ENCODE measurements around the gene SPSB1. TPM values are rescaled to one million over a fixed set of nuclear protein-coding genes. Genes with fewer than 3 reads are reported as not detected.

The SPSB1 gene
- total RNA-seq, 3 donors from 2014 or later (not counting 1 experiment from before 2014, with no cell fraction given), result 0.82 to 3.0 (median 1.5) TPM

GRCh38 chr1:9278585-9279153 is 14.0 kb upstream of the SPSB1 start:
- no peak overlapping the region for H3K27ac ChIP-seq (ENCODE audit: low read length)
- Mint-ChIP-seq H3K36me3 (no peaks in the 10 kb centered on the region), H3K9me3 (no peaks in the 10 kb centered on the region), H3K4me1 (peaks cover 44 to 57% of the 10 kb centered on the region in 2 donors), H3K4me3 (no peak overlapping the region), H3K27ac (no peak overlapping the region), H3K27me3 (ENCODE audit: low read depth in 2 of 2) (peaks cover 5 to 7% of the 10 kb centered on the region in 2 donors)
- peaks cover 45% of the 10 kb centered on the region for H3K4me1 ChIP-seq (ENCODE audit: control insufficient read depth, insufficient read depth, low read length)
- WGBS (ENCODE audit: insufficient coverage), result 84% methylated on average over 10 of the region's 10 CpGs
- no peaks in the 10 kb centered on the region for H3K36me3 ChIP-seq (ENCODE audit: control insufficient read depth, insufficient read depth, low read length)
- no peaks in the 10 kb centered on the region for H3K9me3 ChIP-seq (ENCODE audit: control insufficient read depth, insufficient read depth, low read length)
- intact Hi-C loops (cut with micrococcal nuclease), result no loop called here
- H3K4me3 ChIP-seq (ENCODE audit: low read length), result no peak overlapping the region
- H3K27me3 ChIP-seq (ENCODE audit: control insufficient read depth, insufficient read depth, low read length), result no peaks in the 10 kb centered on the region
- no peak for TF ChIP-seq CTCF (IDR thresholded peaks at IDR 0.05)
- DNase-seq (no peak), ATAC-seq (no peak)

GRCh38 chr1:9279172-9279840 is 13.4 kb upstream of the SPSB1 start:
- intact Hi-C loops (cut with micrococcal nuclease), result no loop called here
- Histone ChIP-seq H3K27me3 (ENCODE audit: control insufficient read depth, insufficient read depth, low read length) (no peaks in the 10 kb centered on the region), H3K4me3 (ENCODE audit: low read length) (no peak overlapping the region), H3K36me3 (ENCODE audit: control insufficient read depth, insufficient read depth, low read length) (no peaks in the 10 kb centered on the region), H3K4me1 (ENCODE audit: control insufficient read depth, insufficient read depth, low read length) (peaks cover 52% of the 10 kb centered on the region), H3K9me3 (ENCODE audit: control insufficient read depth, insufficient read depth, low read length) (no peaks in the 10 kb centered on the region), H3K27ac (ENCODE audit: low read length) (no peak overlapping the region)
- peaks cover 50 to 63% of the 10 kb centered on the region in 2 donors for H3K4me1 Mint-ChIP-seq
- no peak for TF ChIP-seq CTCF (IDR thresholded peaks at IDR 0.05)
- WGBS (ENCODE audit: insufficient coverage), result 75% methylated on average over 23 of the region's 23 CpGs
- peaks cover 5 to 7% of the 10 kb centered on the region in 2 donors for H3K27me3 Mint-ChIP-seq (ENCODE audit: low read depth in 2 of 2)
- no peak overlapping the region for H3K27ac Mint-ChIP-seq
- H3K4me3 Mint-ChIP-seq, result no peak overlapping the region
- no peaks in the 10 kb centered on the region for H3K36me3 Mint-ChIP-seq
- H3K9me3 Mint-ChIP-seq, result peaks cover 0 to 2% of the 10 kb centered on the region in 2 donors
- peak in 1 of 2 donors; percentile 20 for DNase-seq
- ATAC-seq, result no peak

- Histone ChIP-seq H3K4me1 (ENCODE audit: control insufficient read depth, insufficient read depth, low read length) (peaks cover 49% of the 10 kb centered on the region), H3K36me3 (ENCODE audit: control insufficient read depth, insufficient read depth, low read length) (no peaks in the 10 kb centered on the region), H3K9me3 (ENCODE audit: control insufficient read depth, insufficient read depth, low read length) (peaks cover 3% of the 10 kb centered on the region), H3K27me3 (ENCODE audit: control insufficient read depth, insufficient read depth, low read length) (no peaks in the 10 kb centered on the region), H3K4me3 (ENCODE audit: low read length) (no peak overlapping the region), H3K27ac (ENCODE audit: low read length) (no peak overlapping the region)
- H3K27ac Mint-ChIP-seq, result peak overlapping the region in 1 of 2 donors; percentile 70
- peak in 1 of 2 donors; percentile 29 for DNase-seq
- no peak for TF ChIP-seq CTCF (IDR thresholded peaks at IDR 0.05)
- intact Hi-C loops (cut with micrococcal nuclease), result no loop called here
- H3K9me3 Mint-ChIP-seq, result peaks cover 1 to 5% of the 10 kb centered on the region in 2 donors
- H3K36me3 Mint-ChIP-seq, result no peaks in the 10 kb centered on the region
- ATAC-seq, result peak in 1 of 3 donors; percentile 27
- H3K4me1 Mint-ChIP-seq, result peaks cover 49 to 67% of the 10 kb centered on the region in 2 donors
- peak overlapping the region; percentile 62 for H3K4me3 Mint-ChIP-seq
- H3K27me3 Mint-ChIP-seq (ENCODE audit: low read depth in 2 of 2), result peaks cover 5 to 7% of the 10 kb centered on the region in 2 donors
- 36% methylated on average over 26 of the region's 36 CpGs for WGBS (ENCODE audit: insufficient coverage)
Observed at GRCh38 chr1:9280015-9280860, 12.5 kb upstream of the SPSB1 start.

Measured in natural killer cell (primary cell).